ENCODE data around the gene FAM184B.

DNA sequence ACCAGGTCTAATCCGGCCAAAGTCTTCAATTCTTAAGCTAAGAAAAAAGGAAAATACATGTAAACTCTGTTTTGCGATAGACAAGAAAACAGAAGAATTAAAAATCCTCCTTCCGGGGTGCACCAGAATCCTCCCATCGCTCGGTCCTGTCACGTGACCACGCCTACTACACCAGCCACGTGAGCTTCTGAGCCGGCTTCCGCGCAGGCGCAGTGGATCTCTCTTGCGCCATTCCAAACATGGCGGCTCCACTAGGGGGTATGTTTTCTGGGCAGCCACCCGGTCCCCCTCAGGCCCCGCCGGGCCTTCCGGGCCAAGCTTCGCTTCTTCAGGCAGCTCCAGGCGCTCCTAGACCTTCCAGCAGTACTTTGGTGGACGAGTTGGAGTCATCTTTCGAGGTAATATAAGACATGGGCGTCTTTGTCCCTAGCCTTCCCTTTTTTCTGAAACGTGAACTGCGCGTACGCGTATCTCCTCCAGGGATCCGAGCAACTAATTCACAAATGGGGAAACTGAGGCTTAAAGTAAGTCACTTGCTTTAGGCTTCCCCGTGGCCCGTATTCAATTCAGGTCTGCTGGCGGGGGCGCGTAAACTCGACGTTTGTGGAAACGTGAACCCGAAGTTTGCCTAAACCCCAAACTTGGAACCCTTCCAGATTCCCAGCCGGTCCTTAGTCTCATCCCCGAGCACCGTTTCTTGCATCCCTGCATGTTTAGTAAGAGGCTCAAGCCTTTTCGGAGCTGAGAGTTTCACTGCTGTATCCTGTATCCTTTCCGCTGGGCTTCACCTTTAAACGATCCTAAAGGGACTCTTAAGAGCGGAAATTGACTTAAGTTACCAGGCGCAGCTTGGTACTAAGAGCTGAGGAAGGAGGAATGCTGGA is 166.8 kb downstream of the FAM184B start, which contains the start of gene MED28:
- no peak for TF ChIP-seq JUNB (IDR thresholded peaks at IDR 0.05; ENCODE audit: unreplicated experiment)
- TF ChIP-seq, protein P1, sequence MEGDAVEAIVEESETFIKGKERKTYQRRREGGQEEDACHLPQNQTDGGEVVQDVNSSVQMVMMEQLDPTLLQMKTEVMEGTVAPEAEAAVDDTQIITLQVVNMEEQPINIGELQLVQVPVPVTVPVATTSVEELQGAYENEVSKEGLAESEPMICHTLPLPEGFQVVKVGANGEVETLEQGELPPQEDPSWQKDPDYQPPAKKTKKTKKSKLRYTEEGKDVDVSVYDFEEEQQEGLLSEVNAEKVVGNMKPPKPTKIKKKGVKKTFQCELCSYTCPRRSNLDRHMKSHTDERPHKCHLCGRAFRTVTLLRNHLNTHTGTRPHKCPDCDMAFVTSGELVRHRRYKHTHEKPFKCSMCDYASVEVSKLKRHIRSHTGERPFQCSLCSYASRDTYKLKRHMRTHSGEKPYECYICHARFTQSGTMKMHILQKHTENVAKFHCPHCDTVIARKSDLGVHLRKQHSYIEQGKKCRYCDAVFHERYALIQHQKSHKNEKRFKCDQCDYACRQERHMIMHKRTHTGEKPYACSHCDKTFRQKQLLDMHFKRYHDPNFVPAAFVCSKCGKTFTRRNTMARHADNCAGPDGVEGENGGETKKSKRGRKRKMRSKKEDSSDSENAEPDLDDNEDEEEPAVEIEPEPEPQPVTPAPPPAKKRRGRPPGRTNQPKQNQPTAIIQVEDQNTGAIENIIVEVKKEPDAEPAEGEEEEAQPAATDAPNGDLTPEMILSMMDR (conservative IDR thresholded peaks at IDR 0.05; ENCODE audit: low read depth in 2 of 2) = no peak
- TF ChIP-seq POLR2AphosphoS5 (IDR thresholded peaks at IDR 0.05; ENCODE audit: low read depth) = peak; percentile 68; the same call in 1 of the 2 replicates
- no peak for TF ChIP-seq NANOG (IDR thresholded peaks at IDR 0.05; ENCODE audit: borderline replicate concordance)
- TF ChIP-seq, protein P2, sequence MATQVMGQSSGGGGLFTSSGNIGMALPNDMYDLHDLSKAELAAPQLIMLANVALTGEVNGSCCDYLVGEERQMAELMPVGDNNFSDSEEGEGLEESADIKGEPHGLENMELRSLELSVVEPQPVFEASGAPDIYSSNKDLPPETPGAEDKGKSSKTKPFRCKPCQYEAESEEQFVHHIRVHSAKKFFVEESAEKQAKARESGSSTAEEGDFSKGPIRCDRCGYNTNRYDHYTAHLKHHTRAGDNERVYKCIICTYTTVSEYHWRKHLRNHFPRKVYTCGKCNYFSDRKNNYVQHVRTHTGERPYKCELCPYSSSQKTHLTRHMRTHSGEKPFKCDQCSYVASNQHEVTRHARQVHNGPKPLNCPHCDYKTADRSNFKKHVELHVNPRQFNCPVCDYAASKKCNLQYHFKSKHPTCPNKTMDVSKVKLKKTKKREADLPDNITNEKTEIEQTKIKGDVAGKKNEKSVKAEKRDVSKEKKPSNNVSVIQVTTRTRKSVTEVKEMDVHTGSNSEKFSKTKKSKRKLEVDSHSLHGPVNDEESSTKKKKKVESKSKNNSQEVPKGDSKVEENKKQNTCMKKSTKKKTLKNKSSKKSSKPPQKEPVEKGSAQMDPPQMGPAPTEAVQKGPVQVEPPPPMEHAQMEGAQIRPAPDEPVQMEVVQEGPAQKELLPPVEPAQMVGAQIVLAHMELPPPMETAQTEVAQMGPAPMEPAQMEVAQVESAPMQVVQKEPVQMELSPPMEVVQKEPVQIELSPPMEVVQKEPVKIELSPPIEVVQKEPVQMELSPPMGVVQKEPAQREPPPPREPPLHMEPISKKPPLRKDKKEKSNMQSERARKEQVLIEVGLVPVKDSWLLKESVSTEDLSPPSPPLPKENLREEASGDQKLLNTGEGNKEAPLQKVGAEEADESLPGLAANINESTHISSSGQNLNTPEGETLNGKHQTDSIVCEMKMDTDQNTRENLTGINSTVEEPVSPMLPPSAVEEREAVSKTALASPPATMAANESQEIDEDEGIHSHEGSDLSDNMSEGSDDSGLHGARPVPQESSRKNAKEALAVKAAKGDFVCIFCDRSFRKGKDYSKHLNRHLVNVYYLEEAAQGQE (IDR thresholded peaks at IDR 0.05; ENCODE audit: unreplicated experiment) = no peak
- no peak for TF ChIP-seq EZH2 (IDR thresholded peaks at IDR 0.05; ENCODE audit: low read depth, unreplicated experiment)
- no peak for TF ChIP-seq ZNF331 (CRISPR knock-in tag; IDR thresholded peaks at IDR 0.05; ENCODE audit: low read depth)
- TF ChIP-seq EZH2phosphoT487 (IDR thresholded peaks at IDR 0.05; ENCODE audit: unreplicated experiment) = no peak
- TF ChIP-seq, protein P3, sequence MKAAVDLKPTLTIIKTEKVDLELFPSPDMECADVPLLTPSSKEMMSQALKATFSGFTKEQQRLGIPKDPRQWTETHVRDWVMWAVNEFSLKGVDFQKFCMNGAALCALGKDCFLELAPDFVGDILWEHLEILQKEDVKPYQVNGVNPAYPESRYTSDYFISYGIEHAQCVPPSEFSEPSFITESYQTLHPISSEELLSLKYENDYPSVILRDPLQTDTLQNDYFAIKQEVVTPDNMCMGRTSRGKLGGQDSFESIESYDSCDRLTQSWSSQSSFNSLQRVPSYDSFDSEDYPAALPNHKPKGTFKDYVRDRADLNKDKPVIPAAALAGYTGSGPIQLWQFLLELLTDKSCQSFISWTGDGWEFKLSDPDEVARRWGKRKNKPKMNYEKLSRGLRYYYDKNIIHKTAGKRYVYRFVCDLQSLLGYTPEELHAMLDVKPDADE (IDR thresholded peaks at IDR 0.05) = peak; percentile 46; the same call in 1 of the 2 replicates
- TF ChIP-seq STAT1 (IDR thresholded peaks at IDR 0.05; ENCODE audit: unreplicated experiment) = no peak

All from GM23338 (cell line).